ENCODE results near the gene AP4E1. TPM values are rescaled to one million over a fixed set of nuclear protein-coding genes. Genes with fewer than 3 reads are reported as not detected.

AP4E1 gene
- total and polyA plus RNA-seq, 2 of the 8 experiments (the other 6 are each of a cell fraction or from before 2014, with no cell fraction given) = 1.4 to 10.9 TPM

DNA sequence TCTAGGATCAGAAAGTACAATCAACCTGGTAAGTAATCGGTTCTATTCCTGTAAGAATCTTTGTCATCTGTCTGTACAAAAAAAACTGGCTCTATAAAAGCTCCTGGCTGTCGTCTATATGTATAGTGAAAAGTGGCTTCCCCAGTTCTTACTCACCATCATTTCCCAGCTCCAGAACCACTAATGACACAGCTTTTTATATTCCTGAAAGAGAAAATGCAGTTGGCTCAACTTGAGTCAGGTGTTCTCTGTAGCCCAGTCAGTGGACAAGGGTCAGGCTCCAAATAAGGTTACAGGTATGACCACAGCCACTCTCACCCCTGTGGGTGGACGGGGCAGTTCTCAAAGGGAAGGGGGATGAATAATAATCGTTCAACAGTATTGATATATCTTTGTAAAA lies 85.1 kb downstream of the AP4E1 start (continued):
- TF ChIP-seq, protein P1, sequence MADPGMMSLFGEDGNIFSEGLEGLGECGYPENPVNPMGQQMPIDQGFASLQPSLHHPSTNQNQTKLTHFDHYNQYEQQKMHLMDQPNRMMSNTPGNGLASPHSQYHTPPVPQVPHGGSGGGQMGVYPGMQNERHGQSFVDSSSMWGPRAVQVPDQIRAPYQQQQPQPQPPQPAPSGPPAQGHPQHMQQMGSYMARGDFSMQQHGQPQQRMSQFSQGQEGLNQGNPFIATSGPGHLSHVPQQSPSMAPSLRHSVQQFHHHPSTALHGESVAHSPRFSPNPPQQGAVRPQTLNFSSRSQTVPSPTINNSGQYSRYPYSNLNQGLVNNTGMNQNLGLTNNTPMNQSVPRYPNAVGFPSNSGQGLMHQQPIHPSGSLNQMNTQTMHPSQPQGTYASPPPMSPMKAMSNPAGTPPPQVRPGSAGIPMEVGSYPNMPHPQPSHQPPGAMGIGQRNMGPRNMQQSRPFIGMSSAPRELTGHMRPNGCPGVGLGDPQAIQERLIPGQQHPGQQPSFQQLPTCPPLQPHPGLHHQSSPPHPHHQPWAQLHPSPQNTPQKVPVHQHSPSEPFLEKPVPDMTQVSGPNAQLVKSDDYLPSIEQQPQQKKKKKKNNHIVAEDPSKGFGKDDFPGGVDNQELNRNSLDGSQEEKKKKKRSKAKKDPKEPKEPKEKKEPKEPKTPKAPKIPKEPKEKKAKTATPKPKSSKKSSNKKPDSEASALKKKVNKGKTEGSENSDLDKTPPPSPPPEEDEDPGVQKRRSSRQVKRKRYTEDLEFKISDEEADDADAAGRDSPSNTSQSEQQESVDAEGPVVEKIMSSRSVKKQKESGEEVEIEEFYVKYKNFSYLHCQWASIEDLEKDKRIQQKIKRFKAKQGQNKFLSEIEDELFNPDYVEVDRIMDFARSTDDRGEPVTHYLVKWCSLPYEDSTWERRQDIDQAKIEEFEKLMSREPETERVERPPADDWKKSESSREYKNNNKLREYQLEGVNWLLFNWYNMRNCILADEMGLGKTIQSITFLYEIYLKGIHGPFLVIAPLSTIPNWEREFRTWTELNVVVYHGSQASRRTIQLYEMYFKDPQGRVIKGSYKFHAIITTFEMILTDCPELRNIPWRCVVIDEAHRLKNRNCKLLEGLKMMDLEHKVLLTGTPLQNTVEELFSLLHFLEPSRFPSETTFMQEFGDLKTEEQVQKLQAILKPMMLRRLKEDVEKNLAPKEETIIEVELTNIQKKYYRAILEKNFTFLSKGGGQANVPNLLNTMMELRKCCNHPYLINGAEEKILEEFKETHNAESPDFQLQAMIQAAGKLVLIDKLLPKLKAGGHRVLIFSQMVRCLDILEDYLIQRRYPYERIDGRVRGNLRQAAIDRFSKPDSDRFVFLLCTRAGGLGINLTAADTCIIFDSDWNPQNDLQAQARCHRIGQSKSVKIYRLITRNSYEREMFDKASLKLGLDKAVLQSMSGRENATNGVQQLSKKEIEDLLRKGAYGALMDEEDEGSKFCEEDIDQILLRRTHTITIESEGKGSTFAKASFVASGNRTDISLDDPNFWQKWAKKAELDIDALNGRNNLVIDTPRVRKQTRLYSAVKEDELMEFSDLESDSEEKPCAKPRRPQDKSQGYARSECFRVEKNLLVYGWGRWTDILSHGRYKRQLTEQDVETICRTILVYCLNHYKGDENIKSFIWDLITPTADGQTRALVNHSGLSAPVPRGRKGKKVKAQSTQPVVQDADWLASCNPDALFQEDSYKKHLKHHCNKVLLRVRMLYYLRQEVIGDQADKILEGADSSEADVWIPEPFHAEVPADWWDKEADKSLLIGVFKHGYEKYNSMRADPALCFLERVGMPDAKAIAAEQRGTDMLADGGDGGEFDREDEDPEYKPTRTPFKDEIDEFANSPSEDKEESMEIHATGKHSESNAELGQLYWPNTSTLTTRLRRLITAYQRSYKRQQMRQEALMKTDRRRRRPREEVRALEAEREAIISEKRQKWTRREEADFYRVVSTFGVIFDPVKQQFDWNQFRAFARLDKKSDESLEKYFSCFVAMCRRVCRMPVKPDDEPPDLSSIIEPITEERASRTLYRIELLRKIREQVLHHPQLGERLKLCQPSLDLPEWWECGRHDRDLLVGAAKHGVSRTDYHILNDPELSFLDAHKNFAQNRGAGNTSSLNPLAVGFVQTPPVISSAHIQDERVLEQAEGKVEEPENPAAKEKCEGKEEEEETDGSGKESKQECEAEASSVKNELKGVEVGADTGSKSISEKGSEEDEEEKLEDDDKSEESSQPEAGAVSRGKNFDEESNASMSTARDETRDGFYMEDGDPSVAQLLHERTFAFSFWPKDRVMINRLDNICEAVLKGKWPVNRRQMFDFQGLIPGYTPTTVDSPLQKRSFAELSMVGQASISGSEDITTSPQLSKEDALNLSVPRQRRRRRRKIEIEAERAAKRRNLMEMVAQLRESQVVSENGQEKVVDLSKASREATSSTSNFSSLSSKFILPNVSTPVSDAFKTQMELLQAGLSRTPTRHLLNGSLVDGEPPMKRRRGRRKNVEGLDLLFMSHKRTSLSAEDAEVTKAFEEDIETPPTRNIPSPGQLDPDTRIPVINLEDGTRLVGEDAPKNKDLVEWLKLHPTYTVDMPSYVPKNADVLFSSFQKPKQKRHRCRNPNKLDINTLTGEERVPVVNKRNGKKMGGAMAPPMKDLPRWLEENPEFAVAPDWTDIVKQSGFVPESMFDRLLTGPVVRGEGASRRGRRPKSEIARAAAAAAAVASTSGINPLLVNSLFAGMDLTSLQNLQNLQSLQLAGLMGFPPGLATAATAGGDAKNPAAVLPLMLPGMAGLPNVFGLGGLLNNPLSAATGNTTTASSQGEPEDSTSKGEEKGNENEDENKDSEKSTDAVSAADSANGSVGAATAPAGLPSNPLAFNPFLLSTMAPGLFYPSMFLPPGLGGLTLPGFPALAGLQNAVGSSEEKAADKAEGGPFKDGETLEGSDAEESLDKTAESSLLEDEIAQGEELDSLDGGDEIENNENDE (IDR thresholded peaks at IDR 0.05; ENCODE audit: insufficient replicate concordance, low read length) = no peak
- no peak for TF ChIP-seq POU5F1 (IDR thresholded peaks at IDR 0.05; ENCODE audit: low read depth, low read length)
